H1 (cell line): ENCODE measurements around the gene LEMD1. TPM values are rescaled to one million over a fixed set of nuclear protein-coding genes. Genes with fewer than 3 reads are reported as not detected.

ENCODE experiments used
- CTCF ChIA-PET: fragments of 300-600 bp; sonication (Branson Sonifier 250); formaldehyde crosslinking; loops from one replicate; lab custom pipeline; 2021; ENCODE audit not compliant: partially characterized antibody; lab: Charles Lee
- POLR2A ChIA-PET: fragments of 300-600 bp; sonication (Branson Sonifier 250); formaldehyde crosslinking; loops from one replicate; lab custom pipeline; 2021; ENCODE audit warnings: inconsistent platforms; ENCODE audit not compliant: partially characterized antibody; lab: Charles Lee
- DNase-seq, 2 experiments: peaks; one replicate each; pipeline versions ENCODE4 v3.0.0 to v3.0.0-alpha.2; 2010 to 2022; ENCODE audit warnings: low spot score in 2 of 2, low read depth in 1 of 2, mixed read lengths in 1 of 2
- FAIRE-seq: peaks from 2 replicates; lab custom pipeline; 2011; peaks lifted over from hg19 to GRCh38; lab: Jason Lieb, UNC
- H2AFZ ChIP-seq: 2 replicates; pipeline ENCODE4 v1.8.1; 2012; ENCODE audit warnings: low read length, inconsistent platforms
- H2AK5ac ChIP-seq: 2 replicates; pipeline ENCODE4 v1.6.1; 2013; ENCODE audit warnings: low read depth, low read length
- H2BK120ac ChIP-seq: replicated peaks from 2 replicates; pipeline ENCODE3; 2013; ENCODE audit warnings: low read depth, low read length, inconsistent platforms
- H2BK12ac ChIP-seq: 2 replicates; pipeline ENCODE4 v1.6.1; 2013; ENCODE audit warnings: low read depth, low read length
- H2BK15ac ChIP-seq: 2 replicates; pipeline ENCODE4 v1.6.1; 2013; ENCODE audit warnings: low read length
- H2BK20ac ChIP-seq: 2 replicates; pipeline ENCODE4 v1.6.1; 2013; ENCODE audit warnings: low read length
- H2BK5ac ChIP-seq: 2 replicates; pipeline ENCODE4 v1.6.1; 2013; ENCODE audit warnings: low read depth, low read length
- H3K14ac ChIP-seq: 2 replicates; pipeline ENCODE4 v1.6.1; 2013; ENCODE audit warnings: inconsistent platforms; ENCODE audit not compliant: insufficient read length
- H3K18ac ChIP-seq: 2 replicates; pipeline ENCODE4 v1.6.1; 2013; ENCODE audit warnings: low read length; ENCODE audit errors: extremely low read depth
- H3K23ac ChIP-seq: 2 replicates; pipeline ENCODE4 v1.6.1; 2013; ENCODE audit warnings: inconsistent platforms; ENCODE audit not compliant: insufficient read length
- H3K23me2 ChIP-seq: 2 replicates; pipeline ENCODE4 v1.6.1; 2013; ENCODE audit warnings: low read depth, low read length
- H3K27ac ChIP-seq: 2 replicates; pipeline ENCODE4 v1.6.1; 2011; ENCODE audit warnings: low read depth, low read length, inconsistent platforms
- H3K27me3 ChIP-seq, 4 experiments: replicated peaks in 1 of 4; 1 replicate in 1 of 4; 2 replicates in 3 of 4; pipeline versions ENCODE4 v1.6.1 to v1.8.1; 2011 to 2013; ENCODE audit warnings: low read length in 3 of 4, mild to moderate bottlenecking in 3 of 4, inconsistent platforms in 2 of 4, mixed read lengths in 2 of 4, moderate library complexity in 1 of 4; ENCODE audit not compliant: control insufficient read depth in 3 of 4, insufficient read depth in 3 of 4; ENCODE audit errors: extremely low read depth in 1 of 4
- H3K36me3 ChIP-seq, 4 experiments: 2 replicates each; pipeline versions ENCODE4 v1.6.1 to v1.8.1; 2011 to 2013; ENCODE audit warnings: mild to moderate bottlenecking in 4 of 4, low read length in 3 of 4, moderate library complexity in 2 of 4, control low read depth in 1 of 4, inconsistent platforms in 1 of 4; ENCODE audit not compliant: insufficient read depth in 4 of 4, control insufficient read depth in 2 of 4
- H3K4ac ChIP-seq: replicated peaks from 2 replicates; pipeline ENCODE3; 2013; ENCODE audit warnings: low read length, low read depth, mixed read lengths, inconsistent platforms; ENCODE audit not compliant: insufficient read length
- H3K4me1 ChIP-seq, 4 experiments: replicated peaks in 1 of 4; 1 replicate in 1 of 4; 2 replicates in 3 of 4; pipeline versions ENCODE4 v1.6.1 to v1.8.1; 2011 to 2013; ENCODE audit warnings: low read length in 3 of 4, inconsistent platforms in 2 of 4, mixed read lengths in 1 of 4; ENCODE audit not compliant: insufficient read depth in 4 of 4, control insufficient read depth in 3 of 4
- H3K4me2 ChIP-seq, 2 experiments: 2 replicates each; pipeline versions ENCODE4 v1.6.1 to v1.8.1; 2011 to 2013; ENCODE audit warnings: low read depth in 2 of 2, low read length in 2 of 2, control low read depth in 1 of 2, inconsistent platforms in 1 of 2, mild to moderate bottlenecking in 1 of 2; ENCODE audit not compliant: insufficient read depth in 1 of 2
- H3K4me3 ChIP-seq, 4 experiments: fragments of 200-600, 300-600 bp in 1 of 4; sonication (generic), shearing (Covaris generic), sonication (Bioruptor Twin) in 1 of 4; 2 replicates each; pipeline versions ENCODE4 v1.5.1 to v1.8.1; 2011 to 2016; ENCODE audit warnings: low read length in 4 of 4, low read depth in 3 of 4, control low read depth in 2 of 4, inconsistent platforms in 2 of 4, mild to moderate bottlenecking in 2 of 4, mixed read lengths in 1 of 4, moderate library complexity in 1 of 4; ENCODE audit not compliant: insufficient read depth in 2 of 4; ENCODE audit errors: extremely low read depth in 1 of 4
- H3K56ac ChIP-seq: replicated peaks from 2 replicates; pipeline ENCODE3; 2013; ENCODE audit warnings: low read depth, mild to moderate bottlenecking, mixed read lengths, low read length, inconsistent platforms; ENCODE audit not compliant: insufficient read length
- H3K79me1 ChIP-seq: 2 replicates; pipeline ENCODE4 v1.6.1; 2013; ENCODE audit warnings: low read depth, low read length, control low read depth
- H3K79me2 ChIP-seq, 2 experiments: 2 replicates each; pipeline versions ENCODE4 v1.6.1 to v1.8.1; 2012 to 2013; ENCODE audit warnings: low read length in 2 of 2, mild to moderate bottlenecking in 2 of 2, inconsistent platforms in 1 of 2; ENCODE audit not compliant: insufficient read depth in 2 of 2, control insufficient read depth in 1 of 2
- H3K9ac ChIP-seq, 4 experiments: replicated peaks in 1 of 4; 1 replicate in 1 of 4; 2 replicates in 3 of 4; pipeline versions ENCODE4 v1.6.1 to v1.8.1; 2011 to 2013; ENCODE audit warnings: low read depth in 3 of 4, low read length in 3 of 4, control low read depth in 2 of 4, mild to moderate bottlenecking in 2 of 4, moderate library complexity in 2 of 4, inconsistent platforms in 1 of 4; ENCODE audit errors: extremely low read depth in 1 of 4
- H3K9me3 ChIP-seq, 2 experiments: 2 replicates each; pipeline versions ENCODE4 v1.6.1 to v1.8.1; 2012 to 2013; ENCODE audit warnings: mild to moderate bottlenecking in 2 of 2, moderate library complexity in 2 of 2, control low read depth in 1 of 2, inconsistent platforms in 1 of 2, low read depth in 1 of 2, low read length in 1 of 2, mixed read lengths in 1 of 2; ENCODE audit not compliant: insufficient read depth in 2 of 2
- H4K20me1 ChIP-seq, 2 experiments: replicated peaks in 1 of 2; 2 replicates each; pipeline versions ENCODE3 to v1.8.1; 2011 to 2013; ENCODE audit warnings: inconsistent platforms in 2 of 2, low read length in 2 of 2, mild to moderate bottlenecking in 1 of 2; ENCODE audit not compliant: insufficient read depth in 2 of 2, control insufficient read depth in 1 of 2
- H4K5ac ChIP-seq: 2 replicates; pipeline ENCODE4 v1.6.1; 2013; ENCODE audit warnings: low read length, low read depth, mixed read lengths, inconsistent platforms; ENCODE audit not compliant: insufficient read length
- H4K8ac ChIP-seq: 2 replicates; pipeline ENCODE4 v1.8.0; 2013; ENCODE audit warnings: mild to moderate bottlenecking, moderate library complexity, low read length, inconsistent platforms; ENCODE audit not compliant: insufficient read depth; ENCODE audit errors: extremely low read depth
- H4K91ac ChIP-seq: replicated peaks from 2 replicates; pipeline ENCODE3; 2013; ENCODE audit warnings: low read length, mixed read lengths, inconsistent platforms; ENCODE audit not compliant: insufficient read length
- EGR1 ChIP-seq: IDR thresholded peaks from 2 replicates; pipeline ENCODE4 v1.6.1; 2011; ENCODE audit warnings: low read depth, low read length, borderline replicate concordance
- JUND ChIP-seq: IDR thresholded peaks from 2 replicates; pipeline ENCODE4 v1.6.1; 2011; ENCODE audit warnings: mild to moderate bottlenecking, improper control_type of control experiment, low read length
- KDM4A ChIP-seq: IDR thresholded peaks from one replicate; pipeline ENCODE4 v1.7.1; 2012; ENCODE audit warnings: low read depth, mild to moderate bottlenecking, moderate library complexity, low read length, inconsistent platforms; ENCODE audit not compliant: severe bottlenecking
- KDM5A ChIP-seq: fragments of 200-600 bp; IDR thresholded peaks from 2 replicates; pipeline ENCODE4 v1.7.1; 2012; ENCODE audit warnings: mild to moderate bottlenecking, low read length, inconsistent platforms, mixed read lengths
- NRF1 ChIP-seq: IDR thresholded peaks from 2 replicates; pipeline ENCODE4 v1.6.1; 2011; ENCODE audit warnings: mild to moderate bottlenecking, low read depth, low read length, improper control_type of control experiment
- POU5F1 ChIP-seq: IDR thresholded peaks from 2 replicates; pipeline ENCODE4 v1.6.1; 2011; ENCODE audit warnings: low read depth, mild to moderate bottlenecking, low read length, moderate library complexity
- RBBP5 ChIP-seq: IDR thresholded peaks from 2 replicates; pipeline ENCODE4 v1.7.1; 2012; ENCODE audit warnings: low read depth, mild to moderate bottlenecking, inconsistent platforms, low read length, moderate library complexity, borderline replicate concordance
- RXRA ChIP-seq: IDR thresholded peaks from 2 replicates; pipeline ENCODE4 v1.6.1; 2011; ENCODE audit warnings: low read depth, mild to moderate bottlenecking, low read length, moderate library complexity; ENCODE audit not compliant: insufficient read depth
- SAP30 ChIP-seq: fragments of 300-600 bp; sonication (generic); IDR thresholded peaks from 2 replicates; pipeline ENCODE4 v1.7.1; 2012; ENCODE audit warnings: low read length, moderate library complexity, mild to moderate bottlenecking, inconsistent platforms; ENCODE audit not compliant: insufficient read depth, insufficient replicate concordance
- SP2 ChIP-seq: IDR thresholded peaks from 2 replicates; pipeline ENCODE4 v1.6.1; 2012; ENCODE audit warnings: mild to moderate bottlenecking, low read length, inconsistent platforms
- SUZ12 ChIP-seq: fragments of 200-600 bp; sonication (generic); IDR thresholded peaks from 2 replicates; pipeline ENCODE4 v1.6.1; 2012; ENCODE audit warnings: mild to moderate bottlenecking, inconsistent platforms, low read length, moderate library complexity, mixed read lengths
- WGBS, 2 experiments: shearing (Covaris generic) in 1 of 2; methylation state at CpG; one replicate each; pipeline versions ENCODE4 v1.1.6 to v1.1.7; 2013 to 2015; ENCODE audit warnings: low lambda C conversion rate in 2 of 2, mixed read lengths in 2 of 2, inconsistent platforms in 1 of 2, low coverage in 1 of 2, missing lambda C conversion rate in 1 of 2; ENCODE audit not compliant: insufficient replicate concordance in 2 of 2, insufficient coverage in 1 of 2, insufficient read length in 1 of 2; ENCODE audit errors: extremely low coverage in 1 of 2, missing lambda C conversion rate in 1 of 2; 5-methylcytosine and 5-hydroxymethylcytosine counted together
- polyA plus RNA-seq, 7 experiments: library from polyadenylated mRNA; depleted of rRNA in 3 of 7; stranded (reverse) in 5 of 7; unstranded in 2 of 7; fragments of >200 nt in 5 of 7; fragments of 200-250 nt in 2 of 7; gene quantifications; 1 replicate in 5 of 7; 2 replicates in 1 of 7; 4 replicates in 1 of 7; pipeline versions ENCODE4 v1.2.1 to v1.2.3, GENCODE V29; 2011 to 2013; ENCODE audit warnings: missing spikeins in 2 of 7, mixed read lengths in 2 of 7
- total RNA-seq: library from RNA; stranded (reverse); fragmentation: NEBNext Ultra II Directional; extraction: Animal tissue kit (Norgen Biotek cat#: 25700); gene quantifications from 2 replicates; pipeline ENCODE4 v1.2.1, GENCODE V29; 2021

LEMD1 gene
- total and polyA plus RNA-seq, 2 of the 8 experiments (the other 6 are each of a cell fraction or from before 2014, with no cell fraction given): 10.0 to 10.5 TPM

DNA sequence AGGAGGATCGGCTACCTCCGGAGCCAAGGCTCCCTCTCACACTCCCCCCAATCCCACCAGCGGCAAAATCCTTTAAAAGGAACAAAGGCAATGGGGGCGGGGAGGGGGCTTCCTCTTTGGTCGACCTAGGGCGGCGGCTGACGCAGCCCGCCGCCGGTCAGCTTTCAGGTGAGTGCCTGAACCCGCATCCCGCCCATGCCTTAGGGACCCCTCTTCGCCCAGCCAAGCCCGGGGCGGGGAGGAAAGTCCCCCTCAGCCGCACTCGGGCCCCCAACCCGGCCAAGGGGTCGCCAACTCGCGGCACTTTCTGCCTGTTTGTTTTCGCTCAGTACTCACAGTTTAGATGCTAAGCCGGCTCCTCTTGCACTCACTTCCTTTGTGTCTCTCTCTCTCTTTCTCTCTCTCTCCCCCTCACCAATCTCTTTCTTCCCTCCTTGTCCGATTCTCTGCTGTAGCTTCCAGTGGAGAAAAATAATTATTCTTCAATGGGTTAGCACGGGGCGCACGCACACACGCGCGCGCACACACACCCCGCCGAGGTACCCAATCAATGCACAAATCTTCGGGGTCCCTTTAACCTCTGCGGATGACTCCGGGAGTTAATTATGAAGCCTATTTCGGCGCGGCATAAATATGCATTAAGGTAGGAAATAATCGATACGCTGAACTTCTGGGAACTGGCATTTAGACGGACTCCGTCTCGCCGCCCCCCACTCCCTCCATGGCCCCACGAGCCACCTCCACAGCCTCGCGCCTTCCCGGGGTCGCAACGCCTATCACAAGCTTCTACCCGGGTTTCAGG lies 33.9 kb upstream of the LEMD1 start, which contains the start of gene BLACAT1:
Gene BLACAT1 (minus strand): TSS at position 465 of the 802 bp plus-strand sequence.
- WGBS, 2 experiments: 2% methylated on average over 53 of the region's 53 CpGs; no CpG with 5 or more reads in 1 of the 2 experiments
- peak within 1 kb of the TSS; percentile 42; the same call in 1 of the 2 replicates for H3K27ac ChIP-seq
- peak within 1 kb of the TSS; percentile 95 for H2BK15ac ChIP-seq
- peak within 1 kb of the TSS; percentile 93 for H4K8ac ChIP-seq
- H3K4me1 ChIP-seq: peaks cover 17 to 53% (median 27%) of the 10 kb centered on the region in 4 experiments
- H3K14ac ChIP-seq: no peak within 1 kb of the TSS
- H2BK12ac ChIP-seq: peak within 1 kb of the TSS; percentile 99; the same call in 1 of the 2 replicates
- H2AK5ac ChIP-seq: 0 out of 2 replicates have a peak within 1 kb of the TSS, but pooled peaks have one; percentile 83
- peaks cover 0 to 2% (median 0%) of the 10 kb centered on the region in 4 experiments; a peak in 2 of 7 replicates for H3K27me3 ChIP-seq
- H3K18ac ChIP-seq: peak within 1 kb of the TSS; percentile 97
- CTCF ChIA-PET: interaction anchor here (0.8 to 30.2 kb wide), 14 partner anchors 10 to 137 kb away, joined by 3 to 767 read pairs (median 6); partner anchors contain the start of gene LEMD1
- no peak within 1 kb of the TSS for H3K23ac ChIP-seq
- H3K4ac ChIP-seq: peak within 1 kb of the TSS; percentile 73
- peaks cover 0 to 7% (median 1%) of the 10 kb centered on the region in 4 experiments; a peak in 1 of 8 replicates for H3K36me3 ChIP-seq
- peak within 1 kb of the TSS; percentile 84 for H3K56ac ChIP-seq
- H3K4me3 ChIP-seq: peak within 1 kb of the TSS; percentile 75 to 88 (median 83)
- peaks cover 0 to 11% of the 10 kb centered on the region in 2 experiments; a peak in 2 of 4 replicates for H3K79me2 ChIP-seq
- H3K4me2 ChIP-seq: peak within 1 kb of the TSS; percentile 62 to 89
- H3K9ac ChIP-seq: peak within 1 kb of the TSS; percentile 62 to 77 (median 76)
- FAIRE-seq (no peak), DNase-seq (peak in 1 of 2 experiments; percentile 77)
- peaks cover 14% of the 10 kb centered on the region for H3K23me2 ChIP-seq
- H2BK120ac ChIP-seq: peak within 1 kb of the TSS; percentile 67
- H4K5ac ChIP-seq: peak within 1 kb of the TSS; percentile 16
- H3K79me1 ChIP-seq: peaks cover 3% of the 10 kb centered on the region; the same call in 1 of the 2 replicates
- H3K9me3 ChIP-seq: no peaks in the 10 kb centered on the region
- H4K20me1 ChIP-seq: peaks cover 0 to 5% of the 10 kb centered on the region in 2 experiments
- POLR2A ChIA-PET: interaction anchor here (0.8 to 7.7 kb wide), 22 partner anchors 8 to 154 kb away, joined by 3 to 220 read pairs (median 4); partner anchors contain the start of gene CDK18
- H2BK20ac ChIP-seq: no peak within 1 kb of the TSS
- peak within 1 kb of the TSS; percentile 94; the same call in 1 of the 2 replicates for H2BK5ac ChIP-seq
- H4K91ac ChIP-seq: peak within 1 kb of the TSS; percentile 98
- H2AFZ ChIP-seq: no peak within 1 kb of the TSS
- TF ChIP-seq KDM4A (peak; percentile 37), RBBP5 (no peak; the same call in 1 of the 2 replicates), NRF1 (no peak), JUND (no peak), EGR1 (no peak; the same call in 1 of the 2 replicates), SP2 (no peak), KDM5A (no peak), SAP30 (peak; percentile 14), SUZ12 (no peak), POU5F1 (no peak), RXRA (no peak)
